ENCODE data around the gene EPHB1. TPM values are rescaled to one million over a fixed set of nuclear protein-coding genes. Genes with fewer than 3 reads are reported as not detected.

The EPHB1 gene
- total and polyA plus RNA-seq, 2 experiments from 2014 or later = 0.45 to 1.7 TPM

DNA sequence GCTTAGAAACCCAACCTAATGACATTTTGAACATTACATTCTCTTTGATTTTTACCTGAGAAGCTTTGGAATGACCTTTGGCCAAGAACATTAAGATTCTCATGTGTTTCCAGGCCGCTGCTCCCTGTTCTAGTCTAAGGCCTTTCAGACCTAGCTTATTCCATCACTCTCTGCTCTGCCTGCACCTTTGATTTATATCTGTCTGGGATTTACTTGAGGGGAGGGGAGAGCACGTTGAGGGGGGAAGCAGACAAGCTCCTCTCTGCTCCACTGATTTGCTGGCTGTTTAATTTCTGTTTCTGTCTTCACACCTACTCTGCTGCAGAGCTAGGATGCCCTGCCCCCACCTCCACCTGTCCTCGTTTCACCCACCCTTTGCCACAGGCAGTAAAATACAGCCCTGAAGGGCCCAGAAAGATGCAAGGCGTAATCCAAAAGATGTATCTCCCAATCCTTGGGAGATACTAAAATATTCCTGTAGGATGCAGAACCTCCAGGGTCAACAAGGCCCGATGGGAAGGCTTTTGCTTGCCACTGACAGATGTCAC lies 429.8 kb downstream of the EPHB1 start:
- TF ChIP-seq, protein P1, sequence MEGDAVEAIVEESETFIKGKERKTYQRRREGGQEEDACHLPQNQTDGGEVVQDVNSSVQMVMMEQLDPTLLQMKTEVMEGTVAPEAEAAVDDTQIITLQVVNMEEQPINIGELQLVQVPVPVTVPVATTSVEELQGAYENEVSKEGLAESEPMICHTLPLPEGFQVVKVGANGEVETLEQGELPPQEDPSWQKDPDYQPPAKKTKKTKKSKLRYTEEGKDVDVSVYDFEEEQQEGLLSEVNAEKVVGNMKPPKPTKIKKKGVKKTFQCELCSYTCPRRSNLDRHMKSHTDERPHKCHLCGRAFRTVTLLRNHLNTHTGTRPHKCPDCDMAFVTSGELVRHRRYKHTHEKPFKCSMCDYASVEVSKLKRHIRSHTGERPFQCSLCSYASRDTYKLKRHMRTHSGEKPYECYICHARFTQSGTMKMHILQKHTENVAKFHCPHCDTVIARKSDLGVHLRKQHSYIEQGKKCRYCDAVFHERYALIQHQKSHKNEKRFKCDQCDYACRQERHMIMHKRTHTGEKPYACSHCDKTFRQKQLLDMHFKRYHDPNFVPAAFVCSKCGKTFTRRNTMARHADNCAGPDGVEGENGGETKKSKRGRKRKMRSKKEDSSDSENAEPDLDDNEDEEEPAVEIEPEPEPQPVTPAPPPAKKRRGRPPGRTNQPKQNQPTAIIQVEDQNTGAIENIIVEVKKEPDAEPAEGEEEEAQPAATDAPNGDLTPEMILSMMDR (IDR thresholded peaks at IDR 0.05; ENCODE audit: low read depth, low read length) = no peak
- no peaks in the 10 kb centered on the region for H3K27me3 ChIP-seq
- H3K27ac ChIP-seq = no peak overlapping the region
- H3K4me1 ChIP-seq (ENCODE audit: low read depth) = no peaks in the 10 kb centered on the region
- no peak overlapping the region for H3K4me3 ChIP-seq
- H3K9me3 ChIP-seq (ENCODE audit: low read depth) = no peaks in the 10 kb centered on the region
- no peak for DNase-seq (ENCODE audit: low read depth in 1 of 2, low spot score in 1 of 2)
- no peaks in the 10 kb centered on the region for H3K36me3 ChIP-seq

DNA sequence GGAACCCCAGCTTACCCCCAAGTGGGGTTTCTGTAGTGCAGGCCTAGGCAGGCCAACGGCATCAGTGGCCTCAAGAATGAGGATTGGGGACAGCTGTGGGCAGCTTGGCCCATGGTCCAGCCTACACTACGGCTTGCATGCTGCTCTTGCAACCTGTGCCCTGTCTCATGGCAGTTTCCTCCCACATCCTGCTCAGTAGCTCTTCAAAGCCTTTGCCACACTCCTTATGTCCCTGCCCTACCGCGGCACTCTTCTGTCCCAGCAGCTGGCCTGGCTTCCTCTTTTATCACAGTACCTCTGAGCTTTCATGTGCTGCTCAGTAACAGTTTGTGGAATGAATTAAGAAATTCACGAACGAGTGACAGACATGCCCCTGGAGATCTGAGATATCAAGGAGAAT lies 431.0 kb downstream of the EPHB1 start:
- Histone ChIP-seq H3K4me3 (no peak overlapping the region), H3K27me3 (no peaks in the 10 kb centered on the region), H3K4me1 (ENCODE audit: low read depth) (no peaks in the 10 kb centered on the region), H3K36me3 (no peaks in the 10 kb centered on the region), H3K9me3 (ENCODE audit: low read depth) (no peaks in the 10 kb centered on the region), H3K27ac (no peak overlapping the region)
- TF ChIP-seq, protein P1 (IDR thresholded peaks at IDR 0.05; ENCODE audit: low read depth, low read length) = no peak
- no peak for DNase-seq (ENCODE audit: low read depth in 1 of 2, low spot score in 1 of 2)

DNA sequence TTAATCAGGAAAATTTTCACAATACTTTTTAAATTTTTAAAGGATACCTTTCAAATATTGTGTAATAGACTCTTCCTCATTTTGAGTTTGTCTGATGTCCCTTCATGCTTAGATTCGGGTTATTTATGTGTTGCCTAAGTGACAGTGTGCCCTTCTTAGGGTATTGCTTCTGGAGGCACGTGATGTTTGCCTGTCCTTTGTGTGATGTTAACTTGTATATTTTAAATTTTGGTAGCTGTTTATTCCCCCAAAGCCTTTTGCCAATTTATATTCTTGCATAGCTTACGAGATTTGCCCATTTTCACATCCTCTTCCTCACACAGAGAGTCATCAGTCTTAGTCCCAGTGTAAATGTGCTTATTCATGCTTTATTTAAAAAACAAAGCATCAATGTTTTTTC lies 433.1 kb downstream of the EPHB1 start:
- Histone ChIP-seq H3K4me3 (no peak overlapping the region), H3K36me3 (no peaks in the 10 kb centered on the region), H3K27me3 (no peaks in the 10 kb centered on the region), H3K9me3 (ENCODE audit: low read depth) (no peaks in the 10 kb centered on the region), H3K27ac (no peak overlapping the region), H3K4me1 (ENCODE audit: low read depth) (no peaks in the 10 kb centered on the region)
- TF ChIP-seq, protein P1 (IDR thresholded peaks at IDR 0.05; ENCODE audit: low read depth, low read length) = no peak
- DNase-seq (ENCODE audit: low read depth in 1 of 2, low spot score in 1 of 2) = no peak

DNA sequence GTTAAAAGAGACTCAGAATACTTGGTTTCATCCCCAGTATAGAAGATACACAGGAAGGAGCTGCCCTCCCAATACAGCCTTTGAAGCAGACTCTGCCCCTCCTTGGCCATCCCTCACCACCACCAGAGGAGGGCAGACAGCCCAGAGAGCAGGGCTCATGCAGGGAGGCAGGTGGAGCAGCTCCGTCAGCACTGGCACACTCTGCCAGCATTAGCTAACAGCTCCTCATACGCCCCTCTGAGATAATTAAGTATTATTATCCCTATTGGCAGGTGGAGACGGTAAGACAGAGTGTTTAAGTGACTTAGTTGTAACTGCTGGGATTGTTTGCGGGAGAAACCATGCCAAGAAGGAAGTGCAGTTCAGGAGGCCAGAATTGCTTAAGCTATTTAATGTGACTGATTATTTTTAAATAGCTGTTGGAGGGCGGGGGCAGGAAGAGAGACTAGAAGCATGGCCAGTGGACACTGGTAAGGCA lies 434.0 kb downstream of the EPHB1 start:
- H3K4me1 ChIP-seq (ENCODE audit: low read depth) = no peaks in the 10 kb centered on the region
- H3K9me3 ChIP-seq (ENCODE audit: low read depth) = no peaks in the 10 kb centered on the region
- TF ChIP-seq, protein P1 (IDR thresholded peaks at IDR 0.05; ENCODE audit: low read depth, low read length) = no peak
- no peak overlapping the region for H3K27ac ChIP-seq
- H3K36me3 ChIP-seq = no peaks in the 10 kb centered on the region
- no peaks in the 10 kb centered on the region for H3K27me3 ChIP-seq
- H3K4me3 ChIP-seq = no peak overlapping the region
- DNase-seq (ENCODE audit: low read depth in 1 of 2, low spot score in 1 of 2) = no peak

DNA sequence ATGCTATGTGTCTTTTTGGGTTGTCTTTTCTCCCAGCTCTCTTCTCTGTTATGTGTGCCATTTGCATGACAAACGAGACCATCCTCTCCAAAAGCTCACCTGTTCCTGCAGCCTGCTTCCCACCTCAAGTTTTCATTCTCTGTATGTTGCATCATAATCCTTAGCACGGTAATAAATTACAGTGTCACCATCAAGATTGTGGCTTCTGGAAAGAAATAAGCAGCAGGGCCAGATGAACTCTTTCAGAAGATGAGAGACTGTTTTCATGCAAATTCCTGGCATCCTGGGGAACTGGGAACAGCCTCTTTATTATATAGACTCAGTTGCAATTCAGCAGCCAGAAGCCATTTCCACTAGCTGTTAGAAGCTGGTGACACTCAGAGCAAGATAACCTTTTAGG lies 436.7 kb downstream of the EPHB1 start:
- no peak for DNase-seq (ENCODE audit: low read depth in 1 of 2, low spot score in 1 of 2)
- no peaks in the 10 kb centered on the region for H3K9me3 ChIP-seq (ENCODE audit: low read depth)
- no peaks in the 10 kb centered on the region for H3K4me1 ChIP-seq (ENCODE audit: low read depth)
- TF ChIP-seq, protein P1 (IDR thresholded peaks at IDR 0.05; ENCODE audit: low read depth, low read length) = no peak
- H3K4me3 ChIP-seq = no peak overlapping the region
- no peaks in the 10 kb centered on the region for H3K27me3 ChIP-seq
- H3K36me3 ChIP-seq = no peaks in the 10 kb centered on the region
- no peak overlapping the region for H3K27ac ChIP-seq

Data from cardiac muscle cell (in vitro differentiated cells and primary cell).